MV-4-11 (cell line): Measurements from ENCODE around the gene GNB1.
A peak's percentile ranks its signal among the peaks of the same experiment; 100 is the strongest.

Source experiments
- DNase-seq: peaks from one replicate; lab custom pipeline; 2025; lab: John Stamatoyannopoulos, UW

GNB1 gene

GRCh38 chr1:1826356-1827088 is 64.4 kb downstream of the GNB1 start:
- DNase-seq = no peak

GRCh38 chr1:1825217-1825616 is 65.7 kb downstream of the GNB1 start:
- DNase-seq = no peak

GRCh38 chr1:1819762-1820161 is 71.1 kb downstream of the GNB1 start:
- DNase-seq = no peak

GRCh38 chr1:1817221-1817620 is 73.7 kb downstream of the GNB1 start:
- DNase-seq = no peak

GRCh38 chr1:1815606-1816281 is 75.1 kb downstream of the GNB1 start:
- DNase-seq = no peak

GRCh38 chr1:1809489-1809888 is 81.4 kb downstream of the GNB1 start:
- no peak for DNase-seq

- DNase-seq = no peak
These were observed 82.7 kb downstream of the GNB1 start for GRCh38 chr1:1808206-1808605.

GRCh38 chr1:1806890-1807289 is 84.0 kb downstream of the GNB1 start:
- no peak for DNase-seq

GRCh38 chr1:1804301-1804700 is 86.6 kb downstream of the GNB1 start:
- no peak for DNase-seq

GRCh38 chr1:1802871-1803270 is 88.0 kb downstream of the GNB1 start:
- DNase-seq = no peak

- no peak for DNase-seq
These were observed 91.2 kb downstream of the GNB1 start for GRCh38 chr1:1799716-1800115.

- DNase-seq = peak; percentile 49
These were observed 93.1 kb downstream of the GNB1 start for GRCh38 chr1:1797731-1798341.

GRCh38 chr1:1796466-1796865 is 94.4 kb downstream of the GNB1 start:
- no peak for DNase-seq

- no peak for DNase-seq
These were observed 95.9 kb downstream of the GNB1 start for GRCh38 chr1:1794999-1795398.

- DNase-seq = no peak
These were observed 97.2 kb downstream of the GNB1 start for GRCh38 chr1:1793481-1794244.

- peak; percentile 15 for DNase-seq
These were observed 102.0 kb downstream of the GNB1 start for GRCh38 chr1:1788646-1789431.

GRCh38 chr1:1788136-1788535 is 102.8 kb downstream of the GNB1 start:
- no peak for DNase-seq

- DNase-seq = no peak
These were observed 103.9 kb downstream of the GNB1 start for GRCh38 chr1:1786836-1787605.

- DNase-seq = no peak
These were observed 105.2 kb downstream of the GNB1 start for GRCh38 chr1:1785666-1786065.

GRCh38 chr1:1784933-1785332 is 106.0 kb downstream of the GNB1 start:
- DNase-seq = no peak

GRCh38 chr1:1783320-1783719 is 107.6 kb downstream of the GNB1 start:
- no peak for DNase-seq
